ENCODE results near the gene ANK3.

Gene ANK3

DNA sequence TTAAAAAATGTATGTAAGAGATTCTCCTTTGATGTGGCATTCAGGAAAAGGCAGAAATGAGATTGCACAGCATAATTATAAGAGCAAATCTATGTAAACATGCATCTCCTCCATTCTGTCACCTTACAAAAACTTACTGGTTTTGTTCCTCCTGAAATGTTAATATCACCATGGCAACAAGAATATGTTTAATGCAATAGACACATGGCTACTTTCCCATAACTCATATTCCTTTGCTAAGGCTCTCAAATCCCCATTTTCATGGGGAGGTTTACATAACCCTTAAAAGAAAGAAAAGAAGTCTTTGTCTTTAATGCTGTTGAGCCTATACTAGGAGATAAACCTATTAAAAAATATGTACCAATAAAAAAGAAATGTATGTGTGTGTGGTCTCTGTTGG is 136.2 kb downstream of the ANK3 start:
- Histone ChIP-seq H3K9me3 (ENCODE audit: control insufficient read depth, insufficient read depth, low read depth, low read length) (no peaks in the 10 kb centered on the region), H3K27ac (ENCODE audit: extremely low read depth, low read depth, low read length) (no peak overlapping the region), H3K36me3 (ENCODE audit: control insufficient read depth in 2 of 2, insufficient read depth in 1 of 2, low read length in 2 of 2) (no peaks in the 10 kb centered on the region), H3K4me1 (ENCODE audit: control insufficient read depth, insufficient read depth, low read length) (no peaks in the 10 kb centered on the region), H3K4me3 (ENCODE audit: low read depth, low read length) (no peak overlapping the region)
- TF ChIP-seq ZNF302 (tag by site-specific recombination; IDR thresholded peaks at IDR 0.05; ENCODE audit: low read depth) (no peak), ZNF548 (tag by site-specific recombination; IDR thresholded peaks at IDR 0.05) (no peak)
- TF ChIP-seq, protein P1, sequence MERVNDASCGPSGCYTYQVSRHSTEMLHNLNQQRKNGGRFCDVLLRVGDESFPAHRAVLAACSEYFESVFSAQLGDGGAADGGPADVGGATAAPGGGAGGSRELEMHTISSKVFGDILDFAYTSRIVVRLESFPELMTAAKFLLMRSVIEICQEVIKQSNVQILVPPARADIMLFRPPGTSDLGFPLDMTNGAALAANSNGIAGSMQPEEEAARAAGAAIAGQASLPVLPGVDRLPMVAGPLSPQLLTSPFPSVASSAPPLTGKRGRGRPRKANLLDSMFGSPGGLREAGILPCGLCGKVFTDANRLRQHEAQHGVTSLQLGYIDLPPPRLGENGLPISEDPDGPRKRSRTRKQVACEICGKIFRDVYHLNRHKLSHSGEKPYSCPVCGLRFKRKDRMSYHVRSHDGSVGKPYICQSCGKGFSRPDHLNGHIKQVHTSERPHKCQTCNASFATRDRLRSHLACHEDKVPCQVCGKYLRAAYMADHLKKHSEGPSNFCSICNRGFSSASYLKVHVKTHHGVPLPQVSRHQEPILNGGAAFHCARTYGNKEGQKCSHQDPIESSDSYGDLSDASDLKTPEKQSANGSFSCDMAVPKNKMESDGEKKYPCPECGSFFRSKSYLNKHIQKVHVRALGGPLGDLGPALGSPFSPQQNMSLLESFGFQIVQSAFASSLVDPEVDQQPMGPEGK (tag by site-specific recombination; IDR thresholded peaks at IDR 0.05) = no peak
- ChIA-PET POLR2A (no interaction called here), CTCF (no interaction called here)

- H3K4me3 ChIP-seq (ENCODE audit: low read depth, low read length) = no peak overlapping the region
- H3K27ac ChIP-seq (ENCODE audit: extremely low read depth, low read depth, low read length) = no peak overlapping the region
- ChIA-PET CTCF (no interaction called here), POLR2A (no interaction called here)
- no peaks in the 10 kb centered on the region for H3K36me3 ChIP-seq (ENCODE audit: control insufficient read depth in 2 of 2, insufficient read depth in 1 of 2, low read length in 2 of 2)
- no peaks in the 10 kb centered on the region for H3K9me3 ChIP-seq (ENCODE audit: control insufficient read depth, insufficient read depth, low read depth, low read length)
- no peaks in the 10 kb centered on the region for H3K4me1 ChIP-seq (ENCODE audit: control insufficient read depth, insufficient read depth, low read length)
- no peak for TF ChIP-seq MZF1 (tag by site-specific recombination; IDR thresholded peaks at IDR 0.05; ENCODE audit: borderline replicate concordance)
- no peak for TF ChIP-seq MEIS1 (CRISPR knock-in tag; IDR thresholded peaks at IDR 0.05; ENCODE audit: borderline replicate concordance)
- TF ChIP-seq PRDM1 (tag by site-specific recombination; IDR thresholded peaks at IDR 0.05) = no peak
- TF ChIP-seq KLF16 (tag by site-specific recombination; IDR thresholded peaks at IDR 0.05) = no peak
- TF ChIP-seq ZNF37A (tag by site-specific recombination; IDR thresholded peaks at IDR 0.05) = no peak
- TF ChIP-seq, protein P2, sequence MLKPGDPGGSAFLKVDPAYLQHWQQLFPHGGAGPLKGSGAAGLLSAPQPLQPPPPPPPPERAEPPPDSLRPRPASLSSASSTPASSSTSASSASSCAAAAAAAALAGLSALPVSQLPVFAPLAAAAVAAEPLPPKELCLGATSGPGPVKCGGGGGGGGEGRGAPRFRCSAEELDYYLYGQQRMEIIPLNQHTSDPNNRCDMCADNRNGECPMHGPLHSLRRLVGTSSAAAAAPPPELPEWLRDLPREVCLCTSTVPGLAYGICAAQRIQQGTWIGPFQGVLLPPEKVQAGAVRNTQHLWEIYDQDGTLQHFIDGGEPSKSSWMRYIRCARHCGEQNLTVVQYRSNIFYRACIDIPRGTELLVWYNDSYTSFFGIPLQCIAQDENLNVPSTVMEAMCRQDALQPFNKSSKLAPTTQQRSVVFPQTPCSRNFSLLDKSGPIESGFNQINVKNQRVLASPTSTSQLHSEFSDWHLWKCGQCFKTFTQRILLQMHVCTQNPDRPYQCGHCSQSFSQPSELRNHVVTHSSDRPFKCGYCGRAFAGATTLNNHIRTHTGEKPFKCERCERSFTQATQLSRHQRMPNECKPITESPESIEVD (tag by site-specific recombination; IDR thresholded peaks at IDR 0.05) = no peak
- no peak for TF ChIP-seq ZNF302 (tag by site-specific recombination; IDR thresholded peaks at IDR 0.05; ENCODE audit: low read depth)
- no peak for TF ChIP-seq ZNF558 (tag by site-specific recombination; IDR thresholded peaks at IDR 0.05)
- no peak for TF ChIP-seq ZXDB (tag by site-specific recombination; IDR thresholded peaks at IDR 0.05)
- no peak for TF ChIP-seq YY1 (tag by site-specific recombination; IDR thresholded peaks at IDR 0.05)
- TF ChIP-seq, protein P3, sequence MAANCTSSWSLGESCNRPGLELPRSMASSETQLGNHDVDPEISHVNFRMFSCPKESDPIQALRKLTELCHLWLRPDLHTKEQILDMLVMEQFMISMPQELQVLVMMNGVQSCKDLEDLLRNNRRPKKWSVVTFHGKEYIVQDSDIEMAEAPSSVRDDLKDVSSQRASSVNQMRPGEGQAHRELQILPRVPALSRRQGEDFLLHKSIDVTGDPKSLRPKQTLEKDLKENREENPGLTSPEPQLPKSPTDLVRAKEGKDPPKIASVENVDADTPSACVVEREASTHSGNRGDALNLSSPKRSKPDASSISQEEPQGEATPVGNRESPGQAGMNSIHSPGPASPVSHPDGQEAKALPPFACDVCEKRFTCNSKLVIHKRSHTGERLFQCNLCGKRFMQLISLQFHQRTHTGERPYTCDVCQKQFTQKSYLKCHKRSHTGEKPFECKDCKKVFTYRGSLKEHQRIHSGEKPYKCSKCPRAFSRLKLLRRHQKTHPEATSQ (tag by site-specific recombination; IDR thresholded peaks at IDR 0.05) = no peak
- TF ChIP-seq ZNF221 (tag by site-specific recombination; IDR thresholded peaks at IDR 0.05; ENCODE audit: borderline replicate concordance) = no peak
- no peak for TF ChIP-seq OSR2 (tag by site-specific recombination; IDR thresholded peaks at IDR 0.05)
- TF ChIP-seq, protein P4, sequence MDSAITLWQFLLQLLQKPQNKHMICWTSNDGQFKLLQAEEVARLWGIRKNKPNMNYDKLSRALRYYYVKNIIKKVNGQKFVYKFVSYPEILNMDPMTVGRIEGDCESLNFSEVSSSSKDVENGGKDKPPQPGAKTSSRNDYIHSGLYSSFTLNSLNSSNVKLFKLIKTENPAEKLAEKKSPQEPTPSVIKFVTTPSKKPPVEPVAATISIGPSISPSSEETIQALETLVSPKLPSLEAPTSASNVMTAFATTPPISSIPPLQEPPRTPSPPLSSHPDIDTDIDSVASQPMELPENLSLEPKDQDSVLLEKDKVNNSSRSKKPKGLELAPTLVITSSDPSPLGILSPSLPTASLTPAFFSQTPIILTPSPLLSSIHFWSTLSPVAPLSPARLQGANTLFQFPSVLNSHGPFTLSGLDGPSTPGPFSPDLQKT (IDR thresholded peaks at IDR 0.05; ENCODE audit: borderline replicate concordance, low read depth, low read length) = no peak
- TF ChIP-seq, protein P5, sequence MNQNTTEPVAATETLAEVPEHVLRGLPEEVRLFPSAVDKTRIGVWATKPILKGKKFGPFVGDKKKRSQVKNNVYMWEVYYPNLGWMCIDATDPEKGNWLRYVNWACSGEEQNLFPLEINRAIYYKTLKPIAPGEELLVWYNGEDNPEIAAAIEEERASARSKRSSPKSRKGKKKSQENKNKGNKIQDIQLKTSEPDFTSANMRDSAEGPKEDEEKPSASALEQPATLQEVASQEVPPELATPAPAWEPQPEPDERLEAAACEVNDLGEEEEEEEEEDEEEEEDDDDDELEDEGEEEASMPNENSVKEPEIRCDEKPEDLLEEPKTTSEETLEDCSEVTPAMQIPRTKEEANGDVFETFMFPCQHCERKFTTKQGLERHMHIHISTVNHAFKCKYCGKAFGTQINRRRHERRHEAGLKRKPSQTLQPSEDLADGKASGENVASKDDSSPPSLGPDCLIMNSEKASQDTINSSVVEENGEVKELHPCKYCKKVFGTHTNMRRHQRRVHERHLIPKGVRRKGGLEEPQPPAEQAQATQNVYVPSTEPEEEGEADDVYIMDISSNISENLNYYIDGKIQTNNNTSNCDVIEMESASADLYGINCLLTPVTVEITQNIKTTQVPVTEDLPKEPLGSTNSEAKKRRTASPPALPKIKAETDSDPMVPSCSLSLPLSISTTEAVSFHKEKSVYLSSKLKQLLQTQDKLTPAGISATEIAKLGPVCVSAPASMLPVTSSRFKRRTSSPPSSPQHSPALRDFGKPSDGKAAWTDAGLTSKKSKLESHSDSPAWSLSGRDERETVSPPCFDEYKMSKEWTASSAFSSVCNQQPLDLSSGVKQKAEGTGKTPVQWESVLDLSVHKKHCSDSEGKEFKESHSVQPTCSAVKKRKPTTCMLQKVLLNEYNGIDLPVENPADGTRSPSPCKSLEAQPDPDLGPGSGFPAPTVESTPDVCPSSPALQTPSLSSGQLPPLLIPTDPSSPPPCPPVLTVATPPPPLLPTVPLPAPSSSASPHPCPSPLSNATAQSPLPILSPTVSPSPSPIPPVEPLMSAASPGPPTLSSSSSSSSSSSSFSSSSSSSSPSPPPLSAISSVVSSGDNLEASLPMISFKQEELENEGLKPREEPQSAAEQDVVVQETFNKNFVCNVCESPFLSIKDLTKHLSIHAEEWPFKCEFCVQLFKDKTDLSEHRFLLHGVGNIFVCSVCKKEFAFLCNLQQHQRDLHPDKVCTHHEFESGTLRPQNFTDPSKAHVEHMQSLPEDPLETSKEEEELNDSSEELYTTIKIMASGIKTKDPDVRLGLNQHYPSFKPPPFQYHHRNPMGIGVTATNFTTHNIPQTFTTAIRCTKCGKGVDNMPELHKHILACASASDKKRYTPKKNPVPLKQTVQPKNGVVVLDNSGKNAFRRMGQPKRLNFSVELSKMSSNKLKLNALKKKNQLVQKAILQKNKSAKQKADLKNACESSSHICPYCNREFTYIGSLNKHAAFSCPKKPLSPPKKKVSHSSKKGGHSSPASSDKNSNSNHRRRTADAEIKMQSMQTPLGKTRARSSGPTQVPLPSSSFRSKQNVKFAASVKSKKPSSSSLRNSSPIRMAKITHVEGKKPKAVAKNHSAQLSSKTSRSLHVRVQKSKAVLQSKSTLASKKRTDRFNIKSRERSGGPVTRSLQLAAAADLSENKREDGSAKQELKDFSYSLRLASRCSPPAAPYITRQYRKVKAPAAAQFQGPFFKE (tag by site-specific recombination; IDR thresholded peaks at IDR 0.05; ENCODE audit: borderline replicate concordance) = no peak
- TF ChIP-seq ZNF324 (tag by site-specific recombination; IDR thresholded peaks at IDR 0.05) = no peak
- TF ChIP-seq, protein P6, sequence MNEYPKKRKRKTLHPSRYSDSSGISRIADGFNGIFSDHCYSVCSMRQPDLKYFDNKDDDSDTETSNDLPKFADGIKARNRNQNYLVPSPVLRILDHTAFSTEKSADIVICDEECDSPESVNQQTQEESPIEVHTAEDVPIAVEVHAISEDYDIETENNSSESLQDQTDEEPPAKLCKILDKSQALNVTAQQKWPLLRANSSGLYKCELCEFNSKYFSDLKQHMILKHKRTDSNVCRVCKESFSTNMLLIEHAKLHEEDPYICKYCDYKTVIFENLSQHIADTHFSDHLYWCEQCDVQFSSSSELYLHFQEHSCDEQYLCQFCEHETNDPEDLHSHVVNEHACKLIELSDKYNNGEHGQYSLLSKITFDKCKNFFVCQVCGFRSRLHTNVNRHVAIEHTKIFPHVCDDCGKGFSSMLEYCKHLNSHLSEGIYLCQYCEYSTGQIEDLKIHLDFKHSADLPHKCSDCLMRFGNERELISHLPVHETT (tag by site-specific recombination; IDR thresholded peaks at IDR 0.05) = no peak
Observed at GRCh38 chr10:60252688-60253087, 137.0 kb downstream of the ANK3 start.
